Dermis microvascular lymphatic vessel endothelial cell (primary cell): ENCODE results near the gene UROC1. TPM values are rescaled to one million over a fixed set of nuclear protein-coding genes. Genes with fewer than 3 reads are reported as not detected.

Source experiments
- DNase-seq, 2 donors: peaks; one replicate each; pipeline versions ENCODE4 v3.0.0 to v3.0.0-alpha.2; 2010; ENCODE audit warnings: low read depth in 2 of 2
- total RNA-seq: library from RNA; depleted of rRNA; stranded (reverse); fragments of >200 nt; gene quantifications from 2 replicates; pipeline ENCODE4 v1.2.1, GENCODE V29; 2014

UROC1 gene
- total RNA-seq, 1 donor from 2014 or later: not detected

GRCh38 chr3:126517986-126518778 lies 609 bp upstream of the UROC1 start:
- DNase-seq: no peak

DNA sequence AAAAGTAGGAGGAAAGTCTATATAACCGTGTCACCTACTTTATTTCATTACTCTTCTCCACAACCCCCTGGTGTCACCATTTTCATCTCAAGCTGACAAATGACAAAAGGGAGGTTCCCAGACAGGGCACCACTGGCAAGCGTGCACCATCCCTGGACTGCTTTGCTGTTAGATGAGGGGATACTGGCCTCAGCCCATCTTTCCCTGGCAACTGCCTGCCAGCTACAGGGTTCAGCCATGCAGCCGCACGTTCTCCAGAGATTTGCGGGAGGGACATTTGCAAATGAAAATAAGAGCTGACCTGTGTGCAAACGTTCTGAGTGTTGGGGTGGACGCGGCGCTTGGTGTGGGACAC lies 660 bp downstream of the UROC1 start:
- no peak for DNase-seq

- DNase-seq: no peak
Observed at GRCh38 chr3:126516152-126516935, 1.2 kb downstream of the UROC1 start.

DNA sequence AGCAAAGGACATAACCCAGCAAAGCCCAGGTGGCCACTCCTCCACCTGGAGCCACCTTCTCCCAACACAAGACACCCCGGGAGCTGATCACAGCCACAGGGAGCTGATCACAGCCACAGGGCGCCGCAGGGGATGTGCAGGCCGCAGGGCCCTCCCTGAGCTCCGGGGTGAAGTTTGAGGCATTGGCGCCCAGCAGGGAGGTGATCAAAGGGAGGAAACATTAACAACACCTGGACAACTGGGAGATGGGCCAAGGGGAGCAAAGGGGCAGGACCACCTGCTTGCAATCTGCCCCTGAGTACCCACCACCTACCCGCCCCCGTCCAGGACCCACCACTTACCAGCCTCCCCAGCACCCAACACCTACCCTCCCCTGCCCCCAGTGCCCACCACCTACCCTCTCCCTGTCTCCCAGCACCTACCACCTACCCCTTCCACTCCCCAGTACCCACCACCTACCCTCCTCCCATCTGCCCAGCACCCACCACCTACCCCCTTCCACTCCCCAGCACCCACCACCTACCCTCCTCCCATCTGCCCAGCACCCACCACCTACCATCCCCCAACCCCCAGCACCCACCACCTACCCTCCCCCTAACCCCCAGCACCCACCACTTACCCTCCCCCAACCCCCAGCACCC lies 2.4 kb downstream of the UROC1 start:
- DNase-seq: no peak

DNA sequence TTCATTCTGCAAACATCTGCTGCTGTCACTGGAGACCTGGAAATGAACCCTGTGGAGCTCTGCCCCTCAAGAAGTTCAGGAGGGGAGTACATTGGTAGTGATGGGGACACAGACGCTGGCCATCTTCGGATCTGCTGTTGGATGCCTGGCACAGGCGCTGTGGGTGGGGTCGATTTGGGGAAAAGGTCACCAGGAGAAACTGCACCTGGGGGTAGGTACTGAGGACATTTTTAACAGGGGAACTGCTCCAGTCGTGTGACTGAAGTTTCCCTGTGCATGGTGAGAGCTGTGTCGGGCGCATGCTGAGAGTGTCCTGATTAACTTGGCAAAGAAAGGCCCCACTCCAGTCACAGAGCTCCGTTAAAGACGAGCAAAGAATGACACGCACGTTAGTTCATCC lies 3.4 kb downstream of the UROC1 start:
- no peak for DNase-seq

GRCh38 chr3:126512916-126513650 lies 4.5 kb downstream of the UROC1 start:
- DNase-seq: no peak

- no peak for DNase-seq
Observed at GRCh38 chr3:126512026-126512425, 5.5 kb downstream of the UROC1 start.

DNA sequence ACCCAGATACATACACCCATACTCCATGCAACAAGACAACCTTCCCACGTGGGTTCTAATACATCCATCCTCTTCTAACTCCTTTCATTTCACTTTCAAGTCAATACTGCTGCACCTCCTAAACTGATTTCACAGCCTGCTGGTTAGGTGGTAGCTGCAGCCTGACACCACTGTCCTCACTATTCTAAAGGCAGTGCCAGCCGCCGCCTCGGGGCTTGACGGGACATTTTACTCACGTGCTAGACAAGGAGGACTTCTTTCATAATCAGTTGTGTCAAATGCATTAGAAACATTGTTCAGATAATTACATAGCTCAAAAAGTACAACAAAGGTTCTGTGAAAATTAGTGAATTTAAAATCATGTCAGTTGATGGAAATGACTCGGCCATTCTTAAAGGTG lies 6.3 kb downstream of the UROC1 start:
- no peak for DNase-seq

DNA sequence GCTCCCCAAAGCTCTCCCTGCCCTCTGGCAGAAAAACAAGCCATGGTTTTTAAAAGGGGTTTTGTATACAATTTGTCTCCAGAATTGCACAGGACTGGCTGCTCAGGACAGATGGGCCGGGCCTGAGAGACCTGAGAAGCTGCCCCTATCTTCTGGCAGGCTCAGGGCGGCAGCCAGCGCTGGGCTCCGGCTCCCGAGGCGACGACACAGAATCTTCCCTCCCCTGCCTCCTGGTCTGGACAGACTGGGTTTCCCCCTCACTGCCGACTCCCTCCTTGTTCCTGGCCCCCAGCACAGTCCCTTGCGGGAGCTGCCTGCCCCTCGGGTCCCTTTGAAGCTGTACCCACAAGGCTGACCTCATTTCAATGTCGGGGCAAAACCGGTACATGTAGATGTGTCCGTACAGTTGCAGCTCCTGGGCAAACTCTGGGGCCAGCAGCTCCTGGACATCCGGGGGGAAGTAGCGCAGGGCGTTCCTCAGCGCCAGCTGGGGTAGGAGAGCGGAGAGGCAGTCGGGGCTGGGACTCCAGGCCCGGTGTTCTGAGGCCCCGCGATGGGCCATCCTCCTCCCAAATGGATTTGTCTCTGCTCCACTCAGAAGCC lies 7.2 kb downstream of the UROC1 start:
- no peak for DNase-seq

DNA sequence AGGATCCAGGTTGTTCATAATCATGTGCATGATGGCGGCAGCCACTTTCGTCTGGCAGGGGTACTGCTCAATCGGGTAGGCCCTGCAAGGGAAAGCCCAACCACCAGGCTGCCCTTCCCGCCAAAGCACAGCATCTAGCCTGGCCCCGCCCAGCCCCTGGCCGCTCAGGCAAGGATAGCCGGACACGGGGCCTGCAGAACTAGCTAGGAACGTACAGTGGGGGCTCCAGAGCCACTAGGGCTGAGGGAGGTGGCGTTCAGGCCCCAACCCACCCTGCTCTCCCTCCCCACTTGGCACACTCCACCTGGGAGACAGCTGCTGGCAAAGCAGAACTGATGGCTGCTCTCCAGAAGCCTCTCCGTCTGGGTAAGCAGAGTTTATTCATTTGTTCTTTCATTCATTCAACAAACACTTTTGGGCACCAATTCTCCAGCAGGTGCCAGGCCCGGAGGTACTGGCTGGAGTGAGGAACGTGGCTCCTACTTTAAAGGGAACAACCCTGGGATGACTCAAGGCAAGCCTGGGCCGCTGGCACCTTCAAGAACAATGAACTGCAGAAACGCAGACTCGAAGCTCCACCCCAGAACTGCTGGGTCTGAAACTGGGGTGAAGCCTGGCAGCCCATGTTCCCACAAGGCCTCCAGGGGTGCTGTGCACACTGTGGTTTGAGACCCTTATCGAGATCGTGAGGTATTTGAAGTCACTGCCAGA lies 7.8 kb downstream of the UROC1 start:
- DNase-seq: no peak

DNA sequence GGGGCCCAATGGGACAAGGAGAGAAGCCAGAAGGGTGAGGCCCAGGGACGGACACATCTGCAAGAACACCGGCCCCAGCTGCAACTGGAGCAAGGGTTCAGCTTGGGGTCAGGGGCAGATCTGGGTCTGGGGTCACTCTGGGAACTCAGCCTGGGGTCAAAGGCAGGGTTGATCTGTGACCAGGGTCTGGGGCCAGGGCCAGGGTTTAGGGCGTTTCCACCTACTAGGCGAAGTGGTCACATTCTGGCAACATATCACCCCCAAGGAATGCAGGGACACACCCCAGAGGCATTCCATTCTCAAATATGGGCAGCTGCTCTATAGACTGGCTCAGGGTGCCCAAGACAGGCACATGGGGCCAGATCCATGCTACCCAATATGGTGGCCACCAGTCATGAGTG lies 9.0 kb downstream of the UROC1 start:
- no peak for DNase-seq

- no peak for DNase-seq
Observed at GRCh38 chr3:126507886-126508285, 9.7 kb downstream of the UROC1 start.

GRCh38 chr3:126503701-126504100 lies 13.9 kb downstream of the UROC1 start:
- DNase-seq: no peak

DNA sequence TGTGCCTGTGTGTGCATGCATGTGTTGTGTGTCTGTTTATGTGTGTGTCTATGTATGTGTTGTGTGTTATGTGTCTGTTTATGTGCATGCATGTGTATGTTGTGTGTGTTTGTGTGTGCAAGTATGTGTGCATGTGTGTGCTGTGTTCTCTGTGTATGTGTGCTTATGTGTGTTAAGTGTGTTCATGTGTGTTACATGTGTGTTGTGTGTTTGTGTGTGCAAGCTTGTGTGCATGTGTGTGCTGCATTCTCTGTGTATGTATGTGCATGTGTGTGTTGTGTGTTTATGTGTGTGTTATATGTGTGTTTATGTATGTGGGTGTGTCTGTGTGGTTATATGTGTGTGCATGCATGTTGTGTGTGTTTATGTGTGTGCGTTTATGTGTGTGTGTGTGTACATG lies 14.9 kb downstream of the UROC1 start:
- DNase-seq: no peak

GRCh38 chr3:126501736-126502135 lies 15.8 kb downstream of the UROC1 start:
- DNase-seq: no peak

DNA sequence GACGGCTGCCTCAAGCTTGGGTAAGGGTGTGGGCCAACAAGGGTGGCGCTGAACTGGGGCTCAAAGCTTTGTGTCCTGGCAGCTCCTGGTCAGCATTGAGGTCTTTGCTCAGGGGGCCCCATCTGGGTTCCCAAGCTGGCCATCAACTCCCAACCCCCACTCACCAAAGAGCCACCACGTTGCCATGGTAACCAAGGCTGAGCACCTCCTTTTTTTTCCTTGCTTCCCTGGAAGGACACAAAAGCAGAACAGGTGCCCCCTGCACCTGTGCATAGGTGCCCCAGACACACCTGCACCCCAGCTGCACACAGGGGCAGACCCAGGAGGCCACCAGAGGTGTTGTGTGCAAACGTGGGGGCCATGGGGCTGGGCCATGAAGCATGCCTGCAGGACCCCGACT lies 16.5 kb downstream of the UROC1 start:
- no peak for DNase-seq

GRCh38 chr3:126500016-126500415 lies 17.6 kb downstream of the UROC1 start:
- no peak for DNase-seq

DNA sequence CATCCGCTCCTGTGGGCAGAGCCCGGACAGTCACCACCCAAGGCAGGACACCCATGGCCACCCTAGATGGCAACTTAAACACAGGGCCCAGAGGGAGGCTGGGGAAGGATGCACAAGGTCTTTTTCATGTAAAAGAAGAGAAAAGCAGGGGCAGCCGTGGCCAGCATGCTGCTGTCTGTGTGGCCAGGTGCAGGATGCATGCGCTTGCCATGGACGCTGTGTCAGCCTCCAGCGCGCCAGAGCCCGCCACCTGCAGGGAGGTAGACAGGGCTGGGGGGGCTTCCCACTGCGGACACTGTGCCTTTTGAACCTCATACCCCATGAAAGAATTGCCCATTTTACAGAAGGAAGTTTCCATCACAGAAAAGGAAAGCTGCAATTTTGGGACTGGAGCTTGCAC lies 18.2 kb downstream of the UROC1 start:
- no peak for DNase-seq

- DNase-seq: no peak
Observed at GRCh38 chr3:126498929-126499328, 18.6 kb downstream of the UROC1 start.

GRCh38 chr3:126498461-126498860 lies 19.1 kb downstream of the UROC1 start:
- no peak for DNase-seq

DNA sequence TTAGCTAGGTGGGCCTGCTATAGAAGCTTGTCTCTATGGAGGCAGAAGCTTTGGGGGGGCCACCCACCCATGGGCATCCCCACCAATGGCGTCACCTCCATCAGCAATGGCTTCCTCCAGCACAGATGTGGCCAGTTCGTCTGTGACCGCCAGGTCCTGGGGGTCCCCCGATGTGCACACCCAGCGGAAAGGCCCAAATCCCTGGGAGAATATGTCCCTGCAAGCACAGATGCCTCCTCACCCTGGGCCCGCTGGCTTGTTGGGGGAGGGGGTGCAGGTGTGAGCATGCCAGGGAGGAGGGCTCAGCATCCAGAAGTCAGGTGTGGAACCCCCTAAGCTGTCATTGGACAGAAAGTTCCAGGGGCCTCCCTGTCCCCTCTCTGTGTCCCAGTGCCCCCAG lies 19.6 kb downstream of the UROC1 start:
- no peak for DNase-seq
